Activated CD8-positive, alpha-beta memory T cell treated with anti-CD3 and anti-CD28 coated beads, Interleukin-2, amount 10 ng/mL, durations not matched to agents 7 days and 5 days (primary cell): ENCODE measurements around the gene SLC44A5. TPM values are rescaled to one million over a fixed set of nuclear protein-coding genes. Genes with fewer than 3 reads are reported as not detected.
"Not testable (repeated sequence)": the region's sequence is repeated elsewhere in the genome, so short reads cannot be mapped to it uniquely, and the experiment has no call there.

ENCODE experiments used
- ATAC-seq: fragments of 150-1000 bp; cut with Tn5 transposase; one replicate; pipeline ENCODE4 v1.10.0; 2021; ENCODE audit warnings: moderate library complexity
- CTCF ChIA-PET: fragments of 350-600 bp; sonication (Branson Sonifier 250); formaldehyde crosslinking; loops from one replicate; lab custom pipeline; 2021; ENCODE audit warnings: antibody characterized with exemption; lab: Charles Lee
- DNase-seq: peaks from one replicate; pipeline ENCODE4 v3.0.0-alpha.2; 2020
- H3K27ac Mint-ChIP-seq: one replicate; pipeline ENCODE4 v1.8.0; 2021; ENCODE audit warnings: mild to moderate bottlenecking, mixed read lengths
- H3K27me3 Mint-ChIP-seq: one replicate; pipeline ENCODE4 v1.8.0; 2021; ENCODE audit warnings: mixed read lengths
- H3K36me3 Mint-ChIP-seq: one replicate; pipeline ENCODE4 v1.8.0; 2021; ENCODE audit warnings: mild to moderate bottlenecking, mixed read lengths
- H3K4me1 Mint-ChIP-seq: one replicate; pipeline ENCODE4 v1.8.0; 2021; ENCODE audit warnings: mixed read lengths
- H3K4me3 Mint-ChIP-seq: one replicate; pipeline ENCODE4 v1.8.0; 2021; ENCODE audit warnings: mild to moderate bottlenecking, moderate library complexity, mixed read lengths
- H3K9me3 Mint-ChIP-seq: one replicate; pipeline ENCODE4 v1.8.0; 2022; ENCODE audit warnings: low read depth, mixed read lengths
- total RNA-seq, 2 experiments: library from RNA; stranded (reverse); gene quantifications; one replicate each; pipeline ENCODE4 v1.2.3, GENCODE V29; 2021

SLC44A5 gene
- total RNA-seq, 2 experiments from 2014 or later, result 0.23 to 0.40 TPM

DNA sequence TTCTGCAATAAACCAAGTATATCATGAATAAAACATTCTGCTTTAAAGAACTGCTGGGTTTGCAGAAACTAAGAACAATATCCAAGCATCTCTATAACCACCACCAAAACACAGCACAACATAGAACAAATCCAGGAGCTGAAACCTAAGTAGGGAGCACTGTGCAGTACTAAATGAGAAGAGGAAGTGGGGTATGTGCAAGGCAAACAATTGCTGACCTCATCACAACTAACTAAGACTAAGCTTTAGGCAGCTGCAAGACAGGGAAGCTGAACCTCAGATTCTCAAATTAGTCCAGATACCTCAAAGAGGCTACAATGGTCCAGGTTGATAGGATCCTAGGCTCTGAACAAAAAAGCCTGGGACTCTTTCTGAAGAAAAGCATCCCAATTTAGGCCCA, 172.6 kb downstream of the SLC44A5 start:
- CTCF ChIA-PET, result no interaction called here
- H3K4me3 Mint-ChIP-seq, result no peak overlapping the region
- no peak for ATAC-seq

GRCh38 chr1:75431843-75432242, 179.1 kb downstream of the SLC44A5 start:
- Mint-ChIP-seq H3K4me1 (no peaks in the 10 kb centered on the region), H3K27me3 (no peaks in the 10 kb centered on the region), H3K4me3 (no peak overlapping the region), H3K27ac (no peak overlapping the region), H3K36me3 (no peaks in the 10 kb centered on the region), H3K9me3 (no peaks in the 10 kb centered on the region)
- ATAC-seq (no peak), DNase-seq (no peak)
- CTCF ChIA-PET, result no interaction called here

More for the DNA sequence above, 172.6 kb downstream of the SLC44A5 start:
- Mint-ChIP-seq H3K27me3 (no peaks in the 10 kb centered on the region), H3K4me1 (no peaks in the 10 kb centered on the region), H3K9me3 (no peaks in the 10 kb centered on the region), H3K36me3 (no peaks in the 10 kb centered on the region), H3K27ac (no peak overlapping the region)
- no peak for DNase-seq

GRCh38 chr1:75430526-75430925, 180.4 kb downstream of the SLC44A5 start:
- H3K4me1 Mint-ChIP-seq, result no peaks in the 10 kb centered on the region
- H3K36me3 Mint-ChIP-seq, result no peaks in the 10 kb centered on the region
- no peak for DNase-seq

GRCh38 chr1:75426688-75427087, 184.2 kb downstream of the SLC44A5 start:
- Mint-ChIP-seq H3K4me1 (no peaks in the 10 kb centered on the region), H3K9me3 (no peaks in the 10 kb centered on the region), H3K27me3 (no peaks in the 10 kb centered on the region), H3K36me3 (no peaks in the 10 kb centered on the region), H3K27ac (no peak overlapping the region), H3K4me3 (no peak overlapping the region)
- no peak for DNase-seq
- CTCF ChIA-PET, result no interaction called here
- no peak for ATAC-seq

More at GRCh38 chr1:75430526-75430925, 180.4 kb downstream of the SLC44A5 start:
- H3K9me3 Mint-ChIP-seq, result no peaks in the 10 kb centered on the region
- CTCF ChIA-PET, result no interaction called here
- H3K27me3 Mint-ChIP-seq, result no peaks in the 10 kb centered on the region
- no peak overlapping the region for H3K27ac Mint-ChIP-seq
- H3K4me3 Mint-ChIP-seq, result no peak overlapping the region
- ATAC-seq, result no peak

DNA sequence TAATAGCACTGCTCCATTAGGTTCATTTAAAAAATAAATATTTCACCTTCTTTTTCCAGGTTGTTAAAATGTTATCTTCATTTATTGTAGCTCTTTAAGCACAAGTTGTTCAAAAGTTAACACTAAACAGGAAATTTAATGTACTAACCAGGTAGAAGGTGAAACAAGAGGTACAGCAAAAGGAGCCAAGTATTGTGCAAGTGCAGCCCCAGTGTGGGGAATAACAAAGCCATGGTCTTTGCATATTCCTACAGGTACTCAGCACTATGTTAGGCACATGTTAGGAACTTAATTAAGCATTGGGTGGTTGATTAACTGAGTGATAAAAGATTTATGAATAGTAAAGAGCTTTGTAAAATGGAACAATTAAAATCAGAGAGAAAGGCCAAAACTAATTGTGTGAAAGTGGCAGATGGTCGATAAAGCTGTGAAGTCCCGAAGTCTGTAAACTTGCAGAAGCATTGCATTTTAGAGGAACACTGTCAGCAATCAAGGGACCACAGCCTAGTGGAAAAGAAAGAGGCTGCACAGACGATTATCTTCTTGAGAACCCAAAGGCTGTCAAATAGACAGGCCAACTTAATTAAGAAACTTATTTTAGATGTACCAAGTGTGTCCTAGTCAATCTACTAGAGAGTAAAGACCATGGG, 185.8 kb downstream of the SLC44A5 start:
- Mint-ChIP-seq H3K4me1 (no peaks in the 10 kb centered on the region), H3K36me3 (no peaks in the 10 kb centered on the region), H3K27ac (no peak overlapping the region), H3K4me3 (no peak overlapping the region), H3K9me3 (no peaks in the 10 kb centered on the region), H3K27me3 (no peaks in the 10 kb centered on the region)
- DNase-seq (no peak), ATAC-seq (no peak)
- CTCF ChIA-PET, result no interaction called here

- no peak for ATAC-seq
- Mint-ChIP-seq H3K27ac (no peak overlapping the region), H3K36me3 (no peaks in the 10 kb centered on the region), H3K4me1 (no peaks in the 10 kb centered on the region), H3K27me3 (no peaks in the 10 kb centered on the region), H3K9me3 (no peaks in the 10 kb centered on the region), H3K4me3 (no peak overlapping the region)
- no peak for DNase-seq
- CTCF ChIA-PET, result no interaction called here
These were observed 187.3 kb downstream of the SLC44A5 start for GRCh38 chr1:75423616-75424015.

DNA sequence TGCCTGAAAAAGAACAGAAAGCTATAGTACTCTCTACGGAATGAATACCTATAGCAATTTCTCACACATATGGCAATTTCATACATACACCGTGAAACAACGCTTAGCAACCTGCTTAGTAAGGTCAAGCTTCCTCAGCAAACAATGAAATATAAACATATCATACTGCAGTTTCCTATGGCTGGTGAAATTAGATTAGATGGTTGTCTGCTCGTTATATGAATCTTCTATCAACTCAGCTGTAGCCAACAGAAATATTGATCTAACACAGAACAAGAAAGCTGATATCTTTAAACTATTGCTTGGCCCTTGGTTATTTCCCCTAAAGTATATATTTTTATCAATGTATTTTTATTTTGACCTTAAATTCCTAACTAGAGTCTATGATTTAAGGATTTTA, 187.8 kb downstream of the SLC44A5 start:
- no peaks in the 10 kb centered on the region for H3K27me3 Mint-ChIP-seq
- DNase-seq (no peak), ATAC-seq (no peak)
- H3K9me3 Mint-ChIP-seq, result no peaks in the 10 kb centered on the region
- no peak overlapping the region for H3K4me3 Mint-ChIP-seq
- CTCF ChIA-PET, result interaction anchor here (1.2 kb wide), 1 partner anchor 157 kb away, joined by 3 read pairs; no protein-coding TSS in a partner anchor
- no peak overlapping the region for H3K27ac Mint-ChIP-seq
- H3K36me3 Mint-ChIP-seq, result no peaks in the 10 kb centered on the region
- H3K4me1 Mint-ChIP-seq, result no peaks in the 10 kb centered on the region

- Mint-ChIP-seq H3K27me3 (no peaks in the 10 kb centered on the region), H3K9me3 (peaks cover 4% of the 10 kb centered on the region), H3K27ac (no peak overlapping the region), H3K36me3 (no peaks in the 10 kb centered on the region), H3K4me3 (no peak overlapping the region), H3K4me1 (no peaks in the 10 kb centered on the region)
- CTCF ChIA-PET, result no interaction called here
- DNase-seq, result no peak
- no peak for ATAC-seq
These were observed 189.5 kb downstream of the SLC44A5 start for GRCh38 chr1:75421371-75421770.

DNA sequence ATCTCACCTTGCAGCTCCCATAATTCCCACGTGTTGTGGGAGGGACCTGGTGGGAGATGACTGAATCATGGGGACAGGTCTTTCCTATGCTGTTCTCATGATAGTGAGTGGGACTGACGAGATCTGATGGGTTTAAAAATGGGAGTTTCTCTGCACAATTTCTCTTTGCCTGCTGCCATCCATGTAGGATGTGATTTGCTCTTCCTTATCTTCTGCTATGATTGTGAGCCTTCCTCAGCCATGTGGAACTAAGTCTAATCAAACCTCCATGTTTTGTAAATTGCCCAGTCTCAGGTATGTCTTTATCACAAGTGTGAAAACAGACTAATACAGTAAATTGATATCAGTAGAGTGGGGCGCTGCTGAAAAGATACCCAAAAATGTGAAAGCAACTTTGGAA, 195.7 kb downstream of the SLC44A5 start:
- H3K4me3 Mint-ChIP-seq, result no peak overlapping the region
- H3K9me3 Mint-ChIP-seq, result peaks cover 4% of the 10 kb centered on the region
- CTCF ChIA-PET, result no interaction called here
- DNase-seq (no peak), ATAC-seq (no peak)
- H3K27me3 Mint-ChIP-seq, result no peaks in the 10 kb centered on the region
- H3K27ac Mint-ChIP-seq, result no peak overlapping the region
- H3K4me1 Mint-ChIP-seq, result no peaks in the 10 kb centered on the region
- no peaks in the 10 kb centered on the region for H3K36me3 Mint-ChIP-seq

- Mint-ChIP-seq H3K4me3 (no peak overlapping the region), H3K4me1 (no peaks in the 10 kb centered on the region), H3K36me3 (no peaks in the 10 kb centered on the region), H3K27me3 (no peaks in the 10 kb centered on the region), H3K27ac (no peak overlapping the region), H3K9me3 (peaks cover 4% of the 10 kb centered on the region)
- no peak for ATAC-seq
- no peak for DNase-seq
- CTCF ChIA-PET, result no interaction called here
These were observed 198.3 kb downstream of the SLC44A5 start for GRCh38 chr1:75412616-75413015.

GRCh38 chr1:75404681-75405080, 206.2 kb downstream of the SLC44A5 start:
- H3K27ac Mint-ChIP-seq, ATAC-seq, H3K36me3 Mint-ChIP-seq, H3K9me3 Mint-ChIP-seq, CTCF ChIA-PET, DNase-seq, H3K4me3 Mint-ChIP-seq, H3K27me3 Mint-ChIP-seq, H3K4me1 Mint-ChIP-seq: not testable (repeated sequence)

- H3K4me3 Mint-ChIP-seq, CTCF ChIA-PET, H3K4me1 Mint-ChIP-seq, H3K27me3 Mint-ChIP-seq, DNase-seq, H3K27ac Mint-ChIP-seq, H3K9me3 Mint-ChIP-seq, ATAC-seq, H3K36me3 Mint-ChIP-seq: not testable (repeated sequence)
These were observed 207.7 kb downstream of the SLC44A5 start for GRCh38 chr1:75403147-75403646.

- CTCF ChIA-PET, result no interaction called here
- no peak overlapping the region for H3K27ac Mint-ChIP-seq
- peaks cover 6% of the 10 kb centered on the region for H3K4me1 Mint-ChIP-seq
- no peaks in the 10 kb centered on the region for H3K27me3 Mint-ChIP-seq
- no peaks in the 10 kb centered on the region for H3K36me3 Mint-ChIP-seq
- H3K4me3 Mint-ChIP-seq, result no peak overlapping the region
- peaks cover 5% of the 10 kb centered on the region for H3K9me3 Mint-ChIP-seq
- ATAC-seq, result no peak
- no peak for DNase-seq
These were observed 210.2 kb downstream of the SLC44A5 start for GRCh38 chr1:75400716-75401115.

- no peak for DNase-seq
- Mint-ChIP-seq H3K27ac (no peak overlapping the region), H3K4me1 (peaks cover 6% of the 10 kb centered on the region), H3K27me3 (no peaks in the 10 kb centered on the region), H3K9me3 (peaks cover 4% of the 10 kb centered on the region), H3K36me3 (no peaks in the 10 kb centered on the region), H3K4me3 (no peak overlapping the region)
- CTCF ChIA-PET, result no interaction called here
- no peak for ATAC-seq
These were observed 214.2 kb downstream of the SLC44A5 start for GRCh38 chr1:75396745-75397144.
